Right atrium auricular region (tissue), 2 donors: Measurements from ENCODE around the gene MALL. TPM values are rescaled to one million over a fixed set of nuclear protein-coding genes. Genes with fewer than 3 reads are reported as not detected.
A peak's percentile ranks its signal among the peaks of the same experiment; 100 is the strongest.

ENCODE experiments used
- DNase-seq: peaks from one replicate; pipeline ENCODE4 v3.0.0-alpha.2; 2019; ENCODE audit warnings: low spot score
- H3K27ac ChIP-seq, 2 donors: fragments of 200-600 bp; sonication (generic); 1 replicate in 1 of 2; 2 replicates in 1 of 2; pipeline ENCODE4 v1.5.1; 2016 to 2019
- H3K27me3 ChIP-seq, 2 donors: fragments of 200-600 bp; sonication (generic); one replicate each; pipeline versions ENCODE4 v1.5.1 to v1.6.0; 2017 to 2019
- H3K36me3 ChIP-seq: fragments of 200-600 bp; sonication (generic); one replicate; pipeline ENCODE4 v1.5.1; 2016
- H3K4me1 ChIP-seq, 2 donors: fragments of 200-600 bp; sonication (generic); one replicate each; pipeline versions ENCODE4 v1.5.1 to v1.6.0; 2017 to 2019
- H3K4me3 ChIP-seq, 2 donors: fragments of 200-600 bp; sonication (generic); 1 replicate in 1 of 2; 2 replicates in 1 of 2; pipeline ENCODE4 v1.5.1; 2017 to 2019; ENCODE audit warnings: mild to moderate bottlenecking in 1 of 2, moderate library complexity in 1 of 2
- H3K9me3 ChIP-seq, 2 donors: fragments of 200-600 bp; sonication (generic); one replicate each; pipeline ENCODE4 v1.5.1; 2019
- total RNA-seq, 2 donors: library from RNA; depleted of rRNA; stranded (reverse); fragments of >200 nt; gene quantifications; one replicate each; pipeline ENCODE4 v1.1.0, GENCODE V29; 2016
- TF ChIP-seq, protein P1 (sequence below), 2 donors: fragments of 200-600 bp; sonication (generic); IDR thresholded peaks; one replicate each; pipeline ENCODE4 v1.5.1; 2019; ENCODE audit warnings: antibody characterized with exemption in 2 of 2

Gene MALL
- total RNA-seq, 2 donors from 2014 or later, result 17.9 to 27.4 TPM

DNA sequence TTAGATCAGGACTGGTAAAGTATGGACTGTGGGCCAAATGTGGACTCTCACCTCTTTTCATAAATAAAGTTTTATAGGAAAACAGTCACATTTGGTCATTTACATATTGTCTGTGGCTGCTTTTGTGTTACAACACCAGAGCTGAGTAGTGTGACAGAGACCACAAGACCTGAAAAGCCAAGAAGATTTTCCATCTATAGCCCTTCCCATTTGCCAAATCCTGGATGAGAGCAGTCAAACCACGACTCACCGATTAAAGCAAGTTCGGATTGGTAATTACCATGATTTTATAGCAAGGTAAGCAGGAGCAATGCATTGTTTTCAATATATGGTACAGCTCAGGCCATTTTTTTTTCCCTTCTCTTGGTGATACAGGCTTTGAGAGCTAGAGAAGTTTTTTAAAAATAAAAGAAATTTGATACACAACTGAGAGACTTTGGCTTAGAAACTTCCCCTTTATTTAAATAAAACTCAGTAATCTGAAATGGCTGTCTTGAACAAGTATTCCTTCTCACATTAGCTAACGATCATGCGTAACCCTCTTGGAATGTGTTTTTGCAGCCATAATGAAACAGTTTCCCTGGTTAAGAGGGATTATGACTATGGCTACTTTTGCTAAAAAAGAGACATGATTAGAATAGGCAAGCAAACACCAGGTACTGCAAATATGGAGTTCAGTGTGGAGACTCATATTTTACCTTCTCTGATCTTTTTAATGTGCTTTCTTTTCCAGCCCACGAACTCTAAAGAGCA is 9.5 kb upstream of the MALL start:
- Histone ChIP-seq H3K27ac (no peak overlapping the region), H3K36me3 (no peaks in the 10 kb centered on the region)

DNA sequence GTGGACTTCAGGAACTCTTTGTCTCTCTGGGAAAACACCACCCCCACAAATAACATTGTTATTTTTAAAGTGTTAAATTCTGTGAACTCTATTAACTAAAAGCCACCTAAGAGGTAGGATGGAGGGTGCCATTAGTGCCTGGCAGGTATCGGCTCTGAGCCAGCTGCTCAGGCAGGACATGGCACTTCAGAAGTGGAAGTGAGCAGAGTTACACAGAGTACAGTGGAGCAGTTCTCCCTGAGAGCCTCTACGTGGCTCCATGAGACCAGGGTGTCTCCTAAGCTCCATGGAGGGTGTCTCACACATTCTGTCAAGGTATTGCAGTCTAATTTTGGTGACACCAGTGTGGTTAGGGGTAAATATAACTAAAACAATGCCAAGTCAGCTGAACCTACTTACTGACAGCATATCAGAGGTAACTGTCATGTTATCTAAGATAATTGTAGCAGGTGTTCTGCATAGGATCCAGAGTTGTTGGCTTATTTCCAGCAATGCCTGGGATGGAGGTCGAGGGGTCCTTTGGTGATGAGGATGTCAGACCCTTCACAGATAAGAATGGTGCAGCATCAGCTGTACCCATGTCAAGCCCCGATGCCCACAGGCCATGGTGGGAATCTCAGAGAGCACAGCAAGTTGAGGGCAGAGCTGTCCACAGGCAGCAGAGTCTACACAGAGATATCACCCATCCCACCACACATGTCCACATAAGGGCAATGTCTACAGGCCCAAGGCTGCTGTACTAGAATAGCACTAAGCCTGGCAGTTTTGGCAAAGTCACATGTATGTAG is 8.6 kb upstream of the MALL start:
- TF ChIP-seq, protein P1, sequence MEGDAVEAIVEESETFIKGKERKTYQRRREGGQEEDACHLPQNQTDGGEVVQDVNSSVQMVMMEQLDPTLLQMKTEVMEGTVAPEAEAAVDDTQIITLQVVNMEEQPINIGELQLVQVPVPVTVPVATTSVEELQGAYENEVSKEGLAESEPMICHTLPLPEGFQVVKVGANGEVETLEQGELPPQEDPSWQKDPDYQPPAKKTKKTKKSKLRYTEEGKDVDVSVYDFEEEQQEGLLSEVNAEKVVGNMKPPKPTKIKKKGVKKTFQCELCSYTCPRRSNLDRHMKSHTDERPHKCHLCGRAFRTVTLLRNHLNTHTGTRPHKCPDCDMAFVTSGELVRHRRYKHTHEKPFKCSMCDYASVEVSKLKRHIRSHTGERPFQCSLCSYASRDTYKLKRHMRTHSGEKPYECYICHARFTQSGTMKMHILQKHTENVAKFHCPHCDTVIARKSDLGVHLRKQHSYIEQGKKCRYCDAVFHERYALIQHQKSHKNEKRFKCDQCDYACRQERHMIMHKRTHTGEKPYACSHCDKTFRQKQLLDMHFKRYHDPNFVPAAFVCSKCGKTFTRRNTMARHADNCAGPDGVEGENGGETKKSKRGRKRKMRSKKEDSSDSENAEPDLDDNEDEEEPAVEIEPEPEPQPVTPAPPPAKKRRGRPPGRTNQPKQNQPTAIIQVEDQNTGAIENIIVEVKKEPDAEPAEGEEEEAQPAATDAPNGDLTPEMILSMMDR (IDR thresholded peaks at IDR 0.05), result no peak
- Histone ChIP-seq H3K9me3 (no peaks in the 10 kb centered on the region), H3K36me3 (no peaks in the 10 kb centered on the region), H3K27ac (no peak overlapping the region), H3K4me3 (no peak overlapping the region), H3K4me1 (no peaks in the 10 kb centered on the region), H3K27me3 (no peaks in the 10 kb centered on the region)
- DNase-seq, result no peak

More for the DNA sequence above, 9.5 kb upstream of the MALL start:
- no peaks in the 10 kb centered on the region for H3K4me1 ChIP-seq
- no peaks in the 10 kb centered on the region for H3K9me3 ChIP-seq
- H3K4me3 ChIP-seq, result no peak overlapping the region
- H3K27me3 ChIP-seq, result no peaks in the 10 kb centered on the region
- TF ChIP-seq, protein P1 (IDR thresholded peaks at IDR 0.05), result no peak
- DNase-seq, result no peak

DNA sequence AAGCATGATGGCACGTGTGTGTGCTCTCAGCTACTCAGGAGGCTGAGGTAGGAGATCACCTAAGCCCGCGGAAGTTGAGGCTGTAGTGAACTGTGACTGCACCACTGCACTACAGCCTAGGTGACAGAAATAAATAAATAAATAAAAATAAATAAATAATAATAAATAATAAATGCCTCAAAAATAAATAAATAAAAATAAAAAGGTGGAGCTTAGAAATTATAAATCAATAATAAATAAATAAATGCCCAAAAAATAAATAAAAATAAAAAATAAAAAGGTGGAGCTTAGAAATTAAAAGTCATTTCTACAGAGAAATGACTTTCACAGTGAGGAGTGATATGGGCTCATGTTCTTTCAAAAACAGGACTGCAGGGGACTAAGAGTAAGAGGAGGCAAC is 6.0 kb upstream of the MALL start:
- Histone ChIP-seq H3K4me1 (peaks cover 0 to 4% of the 10 kb centered on the region in 2 donors), H3K36me3 (no peaks in the 10 kb centered on the region), H3K9me3 (no peaks in the 10 kb centered on the region), H3K27me3 (no peaks in the 10 kb centered on the region), H3K27ac (no peak overlapping the region), H3K4me3 (no peak overlapping the region)
- no peak for DNase-seq
- TF ChIP-seq, protein P1 (IDR thresholded peaks at IDR 0.05), result no peak

DNA sequence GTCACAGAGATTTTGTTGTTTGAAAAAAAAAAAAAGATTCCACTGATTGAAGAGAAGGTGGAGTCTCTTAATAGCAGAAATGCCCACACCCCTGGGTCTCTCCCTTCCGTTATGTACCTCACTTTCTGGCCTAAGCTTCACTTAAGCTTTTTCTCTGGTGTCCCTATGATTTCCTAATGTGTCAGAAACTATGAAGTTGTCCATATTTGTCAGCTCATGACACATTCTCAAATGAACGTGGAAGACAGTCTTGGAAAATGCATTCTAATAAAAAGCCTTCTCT is 5.4 kb upstream of the MALL start:
- TF ChIP-seq, protein P1 (IDR thresholded peaks at IDR 0.05), result no peak
- H3K27ac ChIP-seq, result peak overlapping the region in 1 of 2 donors; percentile 41
- peaks cover 0 to 10% of the 10 kb centered on the region in 2 donors for H3K4me1 ChIP-seq
- H3K4me3 ChIP-seq, result no peak overlapping the region
- no peaks in the 10 kb centered on the region for H3K9me3 ChIP-seq
- peaks cover 0 to 4% of the 10 kb centered on the region in 2 donors for H3K27me3 ChIP-seq
- no peak for DNase-seq
- no peaks in the 10 kb centered on the region for H3K36me3 ChIP-seq

DNA sequence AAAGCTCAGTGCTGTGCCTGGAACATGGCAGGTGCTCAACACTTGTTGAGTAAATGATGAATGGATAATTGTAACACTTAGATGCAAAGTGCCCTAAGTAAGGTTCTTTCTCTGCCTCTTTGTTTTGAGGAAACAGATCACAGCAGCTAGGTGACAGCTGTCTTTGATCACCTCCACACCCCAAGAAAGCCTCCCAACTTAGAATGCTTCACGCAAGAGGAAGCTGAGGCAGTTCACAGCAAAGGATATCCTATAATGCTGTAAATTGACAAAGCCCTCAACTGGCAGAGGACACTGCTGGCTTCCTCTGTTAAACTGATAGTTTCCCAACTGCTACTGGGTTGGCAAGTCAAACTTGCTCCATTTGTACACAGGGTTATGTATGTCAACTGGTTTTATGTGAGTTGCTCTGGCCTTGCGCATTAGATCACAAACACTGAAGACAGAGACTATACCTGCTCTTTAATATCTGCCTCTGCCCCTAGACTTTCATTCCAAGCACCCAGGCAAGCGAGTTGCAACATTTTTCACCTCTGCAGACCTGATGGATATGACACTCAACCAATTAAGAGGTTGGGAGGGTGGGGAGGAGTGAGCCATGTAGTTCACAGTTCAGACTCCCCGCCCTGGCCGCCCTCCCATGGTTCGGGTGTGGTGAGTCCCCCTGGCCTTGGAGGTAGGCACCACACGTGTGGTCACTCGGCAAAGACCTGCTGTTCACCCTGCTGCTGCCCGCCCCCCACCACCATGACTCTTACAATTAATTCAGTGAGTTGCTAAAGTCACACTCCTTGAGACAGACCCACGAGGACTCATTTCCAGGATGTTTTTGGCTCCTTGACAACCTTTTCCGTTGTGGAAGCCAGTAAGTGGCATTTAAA is 4.8 kb upstream of the MALL start:
- Histone ChIP-seq H3K36me3 (no peaks in the 10 kb centered on the region), H3K27ac (peak overlapping the region in 1 of 2 donors; percentile 41), H3K4me3 (no peak overlapping the region), H3K4me1 (peaks cover 0 to 15% of the 10 kb centered on the region in 2 donors), H3K27me3 (peaks cover 0 to 6% of the 10 kb centered on the region in 2 donors), H3K9me3 (no peaks in the 10 kb centered on the region)
- TF ChIP-seq, protein P1 (IDR thresholded peaks at IDR 0.05), result no peak
- no peak for DNase-seq
